GM12878 (cell line): Measurements from ENCODE around the gene SLC12A3. TPM values are rescaled to one million over a fixed set of nuclear protein-coding genes. Genes with fewer than 3 reads are reported as not detected.

Experiments
- ATAC-seq: fragments of 200-7000 bp; cut with Tn5 transposase; 3 replicates; pipeline ENCODE4 v1.9.1; 2020; ENCODE audit warnings: mild to moderate bottlenecking, moderate library complexity
- BruUV-seq: library from RNA; stranded (reverse); fragments of 400-500 nt; replicated peaks from 2 replicates; lab custom pipeline; 2021; lab: Mats Ljungman, UMichigan
- CTCF ChIA-PET: fragments of 300-600 bp; sonication (Branson Sonifier 250); formaldehyde crosslinking; extraction: SDS; loops from one replicate; lab custom pipeline; 2021; ENCODE audit warnings: inconsistent platforms; lab: Yijun Ruan, JAX
- POLR2A ChIA-PET: fragments of 350-600 bp; formaldehyde crosslinking; extraction: SDS; loops from one replicate; lab custom pipeline; 2021; ENCODE audit warnings: inconsistent platforms; lab: Charles Lee
- RAD21 ChIA-PET: fragments of 300-600 bp; sonication (Branson Sonifier 250); formaldehyde crosslinking; loops from one replicate; lab custom pipeline; 2023; ENCODE audit warnings: antibody characterized with exemption; ENCODE audit not compliant: unreplicated experiment; lab: Charles Lee
- SMC1A ChIA-PET: fragments of 300-600 bp; sonication (Branson Sonifier 250); formaldehyde crosslinking; loops from one replicate; lab custom pipeline; 2023; ENCODE audit not compliant: unreplicated experiment, uncharacterized antibody; lab: Charles Lee
- DNase-seq: peaks from one replicate; pipeline ENCODE4 v3.0.0-alpha.2; 2011; ENCODE audit warnings: low read depth, low spot score
- FAIRE-seq: peaks from 3 replicates; lab custom pipeline; 2011; peaks lifted over from hg19 to GRCh38; lab: Jason Lieb, UNC
- H2AFZ ChIP-seq: 2 replicates; pipeline ENCODE4 v1.6.0; 2011; ENCODE audit warnings: low read depth, low read length, control low read depth; ENCODE audit not compliant: control insufficient read depth
- H3K27ac ChIP-seq: 2 replicates; pipeline ENCODE4 v1.5.1; 2011; ENCODE audit warnings: control low read depth; ENCODE audit not compliant: control insufficient read depth, insufficient read depth
- H3K27me3 ChIP-seq, 2 experiments: replicated peaks in 1 of 2; 2 replicates each; pipeline versions ENCODE4 v1.6.0 to v1.6.1; 2011; ENCODE audit warnings: low read length in 1 of 2; ENCODE audit not compliant: control insufficient read depth in 2 of 2, insufficient read depth in 2 of 2
- H3K36me3 ChIP-seq, 2 experiments: 2 replicates each; pipeline ENCODE4 v1.5.1; 2011; ENCODE audit warnings: low read length in 1 of 2; ENCODE audit not compliant: control insufficient read depth in 2 of 2, insufficient read depth in 2 of 2
- H3K4me1 ChIP-seq: 2 replicates; pipeline ENCODE4 v1.6.1; 2011; ENCODE audit warnings: mild to moderate bottlenecking, low read length, moderate library complexity, mixed read lengths; ENCODE audit not compliant: control insufficient read depth, insufficient read depth
- H3K4me2 ChIP-seq: 2 replicates; pipeline ENCODE4 v1.6.0; 2011; ENCODE audit warnings: control low read depth; ENCODE audit not compliant: control insufficient read depth, insufficient read depth
- H3K4me3 ChIP-seq: fragments of 200-600 bp; sonication (generic); 2 replicates; pipeline ENCODE4 v1.5.1; 2016
- H3K79me2 ChIP-seq: 2 replicates; pipeline ENCODE4 v1.6.0; 2011; ENCODE audit warnings: low read length; ENCODE audit not compliant: control insufficient read depth, insufficient read depth
- H3K9ac ChIP-seq: 2 replicates; pipeline ENCODE4 v1.8.0; 2011; ENCODE audit warnings: low read length, control low read depth, mixed read lengths; ENCODE audit not compliant: control insufficient read depth, insufficient read depth
- H3K9me3 ChIP-seq: replicated peaks from 3 replicates; pipeline ENCODE4 v1.5.1; 2011; ENCODE audit warnings: mild to moderate bottlenecking, low read length; ENCODE audit not compliant: control insufficient read depth, insufficient read depth
- H4K20me1 ChIP-seq: 2 replicates; pipeline ENCODE4 v1.6.0; 2011; ENCODE audit not compliant: control insufficient read depth, insufficient read depth
- ASH2L ChIP-seq: fragments of 300-600, 200-600 bp; sonication (generic); IDR thresholded peaks from 2 replicates; pipeline ENCODE4 v1.6.1; 2017; ENCODE audit warnings: low read depth, mild to moderate bottlenecking, borderline replicate concordance
- BACH1 ChIP-seq: fragments of 450-650 bp; IDR thresholded peaks from 2 replicates; pipeline ENCODE4 v1.6.1; 2017; ENCODE audit warnings: mild to moderate bottlenecking, borderline replicate concordance
- BCL3 ChIP-seq: IDR thresholded peaks from 2 replicates; pipeline ENCODE4 v1.6.1; 2011; ENCODE audit warnings: borderline replicate concordance, low read depth, mild to moderate bottlenecking, moderate library complexity, low read length; ENCODE audit not compliant: insufficient read depth, poor library complexity, severe bottlenecking
- ESRRA ChIP-seq: IDR thresholded peaks from 2 replicates; pipeline ENCODE4 v1.6.1; 2012; ENCODE audit warnings: mild to moderate bottlenecking, low read length, improper control_type of control experiment
- FOS ChIP-seq: IDR thresholded peaks from 3 replicates; pipeline ENCODE4 v1.6.1; 2011; ENCODE audit warnings: borderline replicate concordance; ENCODE audit not compliant: insufficient read length; ENCODE audit errors: extremely low read depth
- IKZF1 ChIP-seq: fragments of 450-650 bp; conservative IDR thresholded peaks from 2 replicates; pipeline ENCODE4 v1.6.1; 2017; ENCODE audit warnings: antibody characterized with exemption, mild to moderate bottlenecking
- KAT2A ChIP-seq: conservative IDR thresholded peaks from 2 replicates; pipeline ENCODE4 v1.6.1; 2011; ENCODE audit warnings: low read depth, low read length; ENCODE audit not compliant: control insufficient read depth
- KLF5 ChIP-seq: fragments of 450-650 bp; IDR thresholded peaks from 2 replicates; pipeline ENCODE4 v1.6.1; 2014; ENCODE audit warnings: mild to moderate bottlenecking; ENCODE audit not compliant: partially characterized antibody
- MAX ChIP-seq: IDR thresholded peaks from 2 replicates; pipeline ENCODE4 v1.6.1; 2012; ENCODE audit warnings: low read depth, low read length, improper control_type of control experiment
- NFYA ChIP-seq: IDR thresholded peaks from 2 replicates; pipeline ENCODE4 v1.6.1; 2011; ENCODE audit warnings: low read depth, mild to moderate bottlenecking, low read length, improper control_type of control experiment, borderline replicate concordance
- POLR2A ChIP-seq: IDR thresholded peaks from 2 replicates; pipeline ENCODE4 v1.6.1; 2011; ENCODE audit warnings: low read depth, mild to moderate bottlenecking, low read length
- RAD21 ChIP-seq: IDR thresholded peaks from 2 replicates; pipeline ENCODE4 v1.6.1; 2011; ENCODE audit warnings: mild to moderate bottlenecking, low read depth, low read length, moderate library complexity; ENCODE audit not compliant: insufficient read depth
- SMC3 ChIP-seq: IDR thresholded peaks from 2 replicates; pipeline ENCODE4 v1.6.1; 2011; ENCODE audit warnings: low read length, improper control_type of control experiment, borderline replicate concordance
- WGBS: methylation state at CpG from one replicate; pipeline ENCODE4 v1.1.6; 2016; ENCODE audit warnings: low lambda C conversion rate; ENCODE audit not compliant: insufficient replicate concordance, insufficient coverage; ENCODE audit errors: missing lambda C conversion rate; 5-methylcytosine and 5-hydroxymethylcytosine counted together
- in situ Hi-C: fragments of 300-500 bp; cut with MboI; formaldehyde crosslinking; loops from 9 replicates; pipeline ENCODE4 v1.14.3; 2018; ENCODE audit warnings: mixed read lengths
- intact Hi-C: fragments of 100-400 bp; cut with micrococcal nuclease; formaldehyde crosslinking; loops from one replicate; pipeline ENCODE4 v1.14.2; 2022; ENCODE audit not compliant: unreplicated experiment
- polyA plus RNA-seq, 11 experiments: library from polyadenylated mRNA; depleted of rRNA in 4 of 11; unstranded in 6 of 11; stranded (reverse) in 5 of 11; fragments of >200 nt; fragmentation: Nextera tagmentation in 4 of 11; fragmentation: Illumina TruSeq in 1 of 11; extraction: Ambion mirVana in 4 of 11; extraction: Trizol in 1 of 11; gene quantifications; 1 replicate in 1 of 11; 2 replicates in 10 of 11; pipeline versions ENCODE4 v1.2.1 to v1.2.3, GENCODE V29; 2011 to 2016; ENCODE audit warnings: inconsistent platforms in 2 of 11, missing spikeins in 2 of 11, low read depth in 1 of 11
- total RNA-seq, 4 experiments: library from RNA; depleted of rRNA in 3 of 4; stranded (reverse); fragments of >200 nt in 3 of 4; fragmentation: Illumina TruSeq in 1 of 4; extraction: Trizol in 1 of 4; gene quantifications; 2 replicates each; pipeline versions ENCODE4 v1.2.1 to v1.2.3, GENCODE V29; 2013 to 2021
- TF ChIP-seq, protein P1 (sequence below): fragments of 150-350 bp; IDR thresholded peaks from 2 replicates; pipeline ENCODE4 v1.6.1; 2014; ENCODE audit warnings: mild to moderate bottlenecking, low read depth, low read length
- TF ChIP-seq, protein P2 (sequence below): IDR thresholded peaks from 2 replicates; pipeline ENCODE4 v1.6.1; 2012; ENCODE audit warnings: low read length, inconsistent platforms

SLC12A3 gene
- total and polyA plus RNA-seq, 10 of the 15 experiments (the other 5 are each of a cell fraction or from before 2014, with no cell fraction given) = 0.05 to 6.3 (median 3.1) TPM

DNA sequence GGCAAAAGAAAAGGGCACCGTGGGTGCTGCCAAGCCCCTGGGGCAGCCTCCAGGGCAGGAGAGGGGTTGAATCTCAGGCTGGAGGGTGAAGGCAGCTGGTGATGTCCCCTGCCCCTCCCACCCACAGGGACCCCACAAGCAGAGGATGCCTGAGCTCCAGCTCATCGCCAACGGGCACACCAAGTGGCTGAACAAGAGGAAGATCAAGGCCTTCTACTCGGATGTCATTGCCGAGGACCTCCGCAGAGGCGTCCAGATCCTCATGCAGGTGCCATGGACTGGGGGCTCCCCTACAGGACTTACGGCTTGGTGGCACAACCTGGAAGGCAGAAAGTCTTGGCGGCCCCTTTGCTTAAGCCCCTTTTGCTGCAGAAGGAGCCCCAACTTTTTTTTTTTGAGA, 21.8 kb downstream of the SLC12A3 start:
- Histone ChIP-seq H3K36me3 (no peaks in the 10 kb centered on the region), H3K9me3 (no peaks in the 10 kb centered on the region), H4K20me1 (no peaks in the 10 kb centered on the region), H3K4me1 (peaks cover 8% of the 10 kb centered on the region), H3K4me3 (no peak overlapping the region), H3K79me2 (no peaks in the 10 kb centered on the region), H3K9ac (no peak overlapping the region), H3K27ac (no peak overlapping the region), H3K4me2 (no peak overlapping the region), H3K27me3 (no peaks in the 10 kb centered on the region), H2AFZ (no peak overlapping the region)
- ChIA-PET POLR2A (interaction anchor here (0.9 kb wide), 1 partner anchor 41 kb away, joined by 3 read pairs; no protein-coding TSS in a partner anchor), SMC1A (no interaction called here), CTCF (no interaction called here), RAD21 (no interaction called here)
- FAIRE-seq (no peak), ATAC-seq (no peak), DNase-seq (no peak)
- 77% methylated on average over 9 of the region's 9 CpGs for WGBS
- in situ Hi-C loops (no loop called here), intact Hi-C loops (no loop called here)
- TF ChIP-seq BACH1 = no peak
- no peak for TF ChIP-seq KLF5
- TF ChIP-seq ASH2L = no peak
- TF ChIP-seq ESRRA = no peak
- TF ChIP-seq KAT2A = no peak
- TF ChIP-seq FOS = no peak
- no peak for TF ChIP-seq POLR2A
- TF ChIP-seq BCL3 = no peak
- TF ChIP-seq NFYA = no peak
- TF ChIP-seq SMC3 = no peak
- TF ChIP-seq, protein P1, sequence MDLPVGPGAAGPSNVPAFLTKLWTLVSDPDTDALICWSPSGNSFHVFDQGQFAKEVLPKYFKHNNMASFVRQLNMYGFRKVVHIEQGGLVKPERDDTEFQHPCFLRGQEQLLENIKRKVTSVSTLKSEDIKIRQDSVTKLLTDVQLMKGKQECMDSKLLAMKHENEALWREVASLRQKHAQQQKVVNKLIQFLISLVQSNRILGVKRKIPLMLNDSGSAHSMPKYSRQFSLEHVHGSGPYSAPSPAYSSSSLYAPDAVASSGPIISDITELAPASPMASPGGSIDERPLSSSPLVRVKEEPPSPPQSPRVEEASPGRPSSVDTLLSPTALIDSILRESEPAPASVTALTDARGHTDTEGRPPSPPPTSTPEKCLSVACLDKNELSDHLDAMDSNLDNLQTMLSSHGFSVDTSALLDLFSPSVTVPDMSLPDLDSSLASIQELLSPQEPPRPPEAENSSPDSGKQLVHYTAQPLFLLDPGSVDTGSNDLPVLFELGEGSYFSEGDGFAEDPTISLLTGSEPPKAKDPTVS = no peak
- TF ChIP-seq RAD21 = no peak
- TF ChIP-seq, protein P2, sequence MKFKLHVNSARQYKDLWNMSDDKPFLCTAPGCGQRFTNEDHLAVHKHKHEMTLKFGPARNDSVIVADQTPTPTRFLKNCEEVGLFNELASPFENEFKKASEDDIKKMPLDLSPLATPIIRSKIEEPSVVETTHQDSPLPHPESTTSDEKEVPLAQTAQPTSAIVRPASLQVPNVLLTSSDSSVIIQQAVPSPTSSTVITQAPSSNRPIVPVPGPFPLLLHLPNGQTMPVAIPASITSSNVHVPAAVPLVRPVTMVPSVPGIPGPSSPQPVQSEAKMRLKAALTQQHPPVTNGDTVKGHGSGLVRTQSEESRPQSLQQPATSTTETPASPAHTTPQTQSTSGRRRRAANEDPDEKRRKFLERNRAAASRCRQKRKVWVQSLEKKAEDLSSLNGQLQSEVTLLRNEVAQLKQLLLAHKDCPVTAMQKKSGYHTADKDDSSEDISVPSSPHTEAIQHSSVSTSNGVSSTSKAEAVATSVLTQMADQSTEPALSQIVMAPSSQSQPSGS = no peak
- no peak for TF ChIP-seq MAX
- no peak for TF ChIP-seq IKZF1
- no TSS peak for BruUV-seq
